CD8-positive, alpha-beta memory T cell (primary cell): ENCODE results near the gene ARF6. TPM values are rescaled to one million over a fixed set of nuclear protein-coding genes. Genes with fewer than 3 reads are reported as not detected.
"Not testable (repeated sequence)": the region's sequence is repeated elsewhere in the genome, so short reads cannot be mapped to it uniquely, and the experiment has no call there.

Experiments used
- CTCF ChIA-PET: fragments of 350-600 bp; sonication (Branson Sonifier 250); formaldehyde crosslinking; loops from one replicate; lab custom pipeline; 2021; ENCODE audit warnings: antibody characterized with exemption; lab: Charles Lee
- POLR2A ChIA-PET: fragments of 350-600 bp; sonication (Branson Sonifier 250); formaldehyde crosslinking; loops from one replicate; lab custom pipeline; 2021; ENCODE audit warnings: antibody characterized with exemption; lab: Charles Lee
- DNase-seq, 5 donors: peaks; one replicate each; pipeline versions ENCODE4 v3.0.0 to v3.0.0-alpha.2; 2020 to 2022; ENCODE audit warnings: mixed read lengths in 1 of 5
- H3K27ac ChIP-seq: one replicate; pipeline ENCODE4 v1.7.0; 2013; ENCODE audit warnings: low read depth, mild to moderate bottlenecking, low read length, moderate library complexity
- H3K27me3 ChIP-seq: 2 replicates; pipeline ENCODE4 v1.7.0; 2013; ENCODE audit warnings: low read length, mild to moderate bottlenecking; ENCODE audit not compliant: insufficient read depth, poor library complexity, severe bottlenecking
- H3K36me3 ChIP-seq: 2 replicates; pipeline ENCODE4 v1.7.0; 2013; ENCODE audit warnings: mild to moderate bottlenecking, low read length, moderate library complexity; ENCODE audit not compliant: insufficient read depth
- H3K4me1 ChIP-seq: 2 replicates; pipeline ENCODE4 v1.7.0; 2013; ENCODE audit warnings: mild to moderate bottlenecking, low read length, moderate library complexity; ENCODE audit not compliant: insufficient read depth
- H3K4me3 ChIP-seq: 2 replicates; pipeline ENCODE4 v1.7.0; 2013; ENCODE audit warnings: mild to moderate bottlenecking, low read length
- H3K9me3 ChIP-seq: 2 replicates; pipeline ENCODE4 v1.7.0; 2013; ENCODE audit warnings: mild to moderate bottlenecking, low read length
- H3K27ac Mint-ChIP-seq, 8 donors: one replicate each; pipeline ENCODE4 v1.8.0; 2020 to 2021; ENCODE audit warnings: mixed read lengths in 8 of 8, mild to moderate bottlenecking in 6 of 8, inconsistent platforms in 3 of 8, moderate library complexity in 3 of 8
- H3K27me3 Mint-ChIP-seq, 2 donors: one replicate each; pipeline ENCODE4 v1.8.0; 2020 to 2021; ENCODE audit warnings: mixed read lengths in 2 of 2, mild to moderate bottlenecking in 1 of 2, moderate library complexity in 1 of 2
- H3K36me3 Mint-ChIP-seq, 3 donors: one replicate each; pipeline ENCODE4 v1.8.0; 2020 to 2021; ENCODE audit warnings: mixed read lengths in 3 of 3, inconsistent platforms in 1 of 3, mild to moderate bottlenecking in 1 of 3
- H3K4me1 Mint-ChIP-seq, 3 donors: one replicate each; pipeline ENCODE4 v1.8.0; 2020 to 2021; ENCODE audit warnings: mixed read lengths in 3 of 3, inconsistent platforms in 1 of 3, mild to moderate bottlenecking in 1 of 3
- H3K4me3 Mint-ChIP-seq, 7 donors: one replicate each; pipeline ENCODE4 v1.8.0; 2020 to 2021; ENCODE audit warnings: mixed read lengths in 7 of 7, mild to moderate bottlenecking in 6 of 7, moderate library complexity in 4 of 7, inconsistent platforms in 2 of 7
- H3K9me3 Mint-ChIP-seq, 5 donors: one replicate each; pipeline ENCODE4 v1.8.0; 2020 to 2022; ENCODE audit warnings: mixed read lengths in 5 of 5, mild to moderate bottlenecking in 3 of 5, moderate library complexity in 2 of 5, inconsistent platforms in 1 of 5
- polyA plus RNA-seq: library from polyadenylated mRNA; unstranded; fragments of 300-500 nt; fragmentation: Illumina TruSeq; gene quantifications from one replicate; pipeline ENCODE4 v1.2.3, GENCODE V29; 2021
- total RNA-seq, 2 experiments: library from RNA; stranded (reverse); gene quantifications; one replicate each; pipeline ENCODE4 v1.2.3, GENCODE V29; 2021

The ARF6 gene
- total and polyA plus RNA-seq, 3 experiments from 2014 or later = 168 to 174 (median 168) TPM

DNA sequence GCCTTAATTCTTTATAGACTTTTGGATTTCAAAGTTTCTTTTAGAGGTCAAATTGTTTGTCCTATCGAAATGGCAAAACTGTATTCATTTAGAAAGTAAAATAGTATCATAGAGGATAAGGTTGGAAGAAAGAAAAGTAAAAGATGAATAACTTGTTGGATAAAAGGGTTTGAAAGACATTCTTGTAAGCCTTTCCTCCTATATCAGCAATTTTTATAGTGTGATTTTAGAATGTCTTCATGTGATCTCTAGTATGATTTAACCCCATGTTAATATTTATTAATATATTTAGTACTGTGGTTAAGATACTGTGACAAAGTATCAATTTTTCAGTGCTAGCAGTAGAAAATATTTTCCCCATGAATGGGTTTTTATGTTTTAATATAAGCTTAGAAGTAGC is 4.5 kb downstream of the ARF6 start:
- ChIA-PET CTCF (interaction anchor here (1.0 kb wide), 1 partner anchor 43 kb away, joined by 3 read pairs; no protein-coding TSS in a partner anchor), POLR2A (interaction anchor here (0.7 kb wide), 1 partner anchor 102 kb away, joined by 4 read pairs; no protein-coding TSS in a partner anchor)
- H3K4me3 Mint-ChIP-seq = peak overlapping the region; percentile 81 to 100 (median 92)
- H3K36me3 Mint-ChIP-seq = peaks cover 15 to 45% (median 27%) of the 10 kb centered on the region in 3 donors
- no peaks in the 10 kb centered on the region for H3K9me3 Mint-ChIP-seq
- Histone ChIP-seq H3K36me3 (peaks cover 17% of the 10 kb centered on the region), H3K4me3 (peak overlapping the region; percentile 30), H3K27me3 (no peaks in the 10 kb centered on the region), H3K27ac (peak overlapping the region; percentile 43), H3K9me3 (no peaks in the 10 kb centered on the region), H3K4me1 (peaks cover 40% of the 10 kb centered on the region)
- H3K27me3 Mint-ChIP-seq = no peaks in the 10 kb centered on the region
- peak overlapping the region; percentile 55 to 99 (median 87) for H3K27ac Mint-ChIP-seq
- peaks cover 40 to 62% (median 54%) of the 10 kb centered on the region in 3 donors for H3K4me1 Mint-ChIP-seq
- DNase-seq = no peak

DNA sequence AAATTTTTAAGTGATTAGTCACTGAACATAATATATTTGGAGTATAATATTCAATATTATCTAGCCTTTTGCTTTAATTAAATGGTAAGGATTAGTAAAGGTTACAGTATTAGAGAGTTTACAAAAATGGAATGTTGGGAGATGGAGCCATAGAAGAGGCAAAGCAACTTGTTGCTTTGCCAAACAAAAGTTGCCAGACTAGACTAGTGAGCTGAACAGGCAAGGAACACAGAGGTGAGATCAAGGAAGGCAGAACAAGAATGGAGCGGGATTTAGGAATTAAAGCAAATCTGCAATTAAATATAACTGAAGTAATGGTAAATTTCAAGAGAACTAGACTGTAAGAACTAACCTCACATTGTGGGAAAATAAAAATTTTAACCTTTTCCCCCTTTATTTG is 5.1 kb downstream of the ARF6 start:
- no peak for DNase-seq
- H3K9me3 Mint-ChIP-seq = no peaks in the 10 kb centered on the region
- no peaks in the 10 kb centered on the region for H3K27me3 Mint-ChIP-seq
- peak overlapping the region; percentile 84 to 99 (median 92) for H3K27ac Mint-ChIP-seq
- peaks cover 15 to 41% (median 27%) of the 10 kb centered on the region in 3 donors for H3K36me3 Mint-ChIP-seq
- ChIA-PET CTCF (interaction anchor here (1.0 kb wide), 1 partner anchor 43 kb away, joined by 3 read pairs; no protein-coding TSS in a partner anchor), POLR2A (interaction anchor here (0.7 kb wide), 1 partner anchor 101 kb away, joined by 4 read pairs; no protein-coding TSS in a partner anchor)
- H3K9me3 ChIP-seq = no peaks in the 10 kb centered on the region
- peaks cover 40 to 62% (median 54%) of the 10 kb centered on the region in 3 donors for H3K4me1 Mint-ChIP-seq
- H3K27ac ChIP-seq = peak overlapping the region; percentile 43
- peaks cover 40% of the 10 kb centered on the region for H3K4me1 ChIP-seq
- H3K36me3 ChIP-seq = peaks cover 17% of the 10 kb centered on the region
- H3K4me3 Mint-ChIP-seq = peak overlapping the region; percentile 68 to 93 (median 82)
- H3K27me3 ChIP-seq = no peaks in the 10 kb centered on the region
- H3K4me3 ChIP-seq = no peak overlapping the region

DNA sequence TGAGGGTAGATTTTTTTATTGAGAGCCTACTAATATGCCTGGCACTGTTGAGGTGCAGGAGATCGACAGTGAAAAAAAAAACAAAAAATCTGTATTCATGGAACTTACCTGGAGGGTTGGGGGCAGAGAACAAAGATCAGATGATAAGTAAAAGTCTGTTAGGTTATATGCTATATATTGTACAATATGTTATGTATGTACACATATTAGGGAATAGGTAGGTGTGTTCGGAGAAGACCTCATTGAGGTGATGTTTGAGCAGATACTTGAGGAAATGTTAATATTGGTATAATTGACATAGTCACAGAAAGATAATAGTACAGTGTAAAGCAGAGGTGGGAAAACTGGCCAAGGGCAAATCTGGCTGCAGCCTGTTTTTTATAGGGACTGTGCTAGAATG is 5.6 kb downstream of the ARF6 start:
- no peaks in the 10 kb centered on the region for H3K9me3 ChIP-seq
- Mint-ChIP-seq H3K36me3 (peaks cover 15 to 37% (median 27%) of the 10 kb centered on the region in 3 donors), H3K27me3 (no peaks in the 10 kb centered on the region), H3K27ac (peak overlapping the region; percentile 84 to 99 (median 92)), H3K4me3 (peak overlapping the region; percentile 68 to 93 (median 82)), H3K4me1 (peaks cover 42 to 62% (median 54%) of the 10 kb centered on the region in 3 donors), H3K9me3 (no peaks in the 10 kb centered on the region)
- H3K36me3 ChIP-seq = peaks cover 17% of the 10 kb centered on the region
- DNase-seq = no peak
- H3K27me3 ChIP-seq = no peaks in the 10 kb centered on the region
- peak overlapping the region; percentile 52 for H3K27ac ChIP-seq
- peak overlapping the region; percentile 16 for H3K4me3 ChIP-seq
- CTCF ChIA-PET = interaction anchor here (1.0 to 2.1 kb wide), 2 partner anchors 20 to 42 kb away, joined by 3 to 4 read pairs; no protein-coding TSS in a partner anchor
- POLR2A ChIA-PET = interaction anchor here (0.7 to 0.9 kb wide), 2 partner anchors 105 to 164 kb away, joined by 4 read pairs; no protein-coding TSS in a partner anchor
- peaks cover 40% of the 10 kb centered on the region for H3K4me1 ChIP-seq

DNA sequence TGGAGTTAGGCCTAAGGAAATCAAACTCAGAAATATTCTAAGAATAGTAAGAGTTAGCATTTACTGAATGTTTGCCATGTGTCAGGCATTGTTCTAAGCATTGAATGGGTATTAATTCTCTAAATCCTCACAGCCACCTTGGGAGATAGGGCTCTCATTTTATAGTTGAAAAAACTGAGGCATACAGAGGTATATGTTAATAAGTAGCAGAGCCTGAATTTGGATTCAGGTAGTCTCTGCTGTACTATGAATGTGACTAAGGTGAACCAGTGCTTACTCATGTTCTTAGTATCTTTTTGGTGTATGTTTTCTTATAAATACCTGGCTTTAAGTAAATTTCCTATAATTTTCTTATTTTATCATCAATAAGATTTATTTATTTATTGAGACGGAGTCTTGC is 8.1 kb downstream of the ARF6 start:
- Histone ChIP-seq H3K27me3 (no peaks in the 10 kb centered on the region), H3K4me1 (peaks cover 33% of the 10 kb centered on the region), H3K27ac (no peak overlapping the region), H3K4me3 (no peak overlapping the region), H3K9me3 (no peaks in the 10 kb centered on the region), H3K36me3 (peaks cover under 1% of the 10 kb centered on the region)
- peaks cover 34 to 50% (median 47%) of the 10 kb centered on the region in 3 donors for H3K4me1 Mint-ChIP-seq
- H3K27ac Mint-ChIP-seq = peak overlapping the region in 2 of 8 donors; percentile 6 to 19
- POLR2A ChIA-PET = no interaction called here
- no peaks in the 10 kb centered on the region for H3K27me3 Mint-ChIP-seq
- DNase-seq = no peak
- no peaks in the 10 kb centered on the region for H3K9me3 Mint-ChIP-seq
- CTCF ChIA-PET = no interaction called here
- no peak overlapping the region for H3K4me3 Mint-ChIP-seq
- peaks cover 3 to 14% (median 6%) of the 10 kb centered on the region in 3 donors for H3K36me3 Mint-ChIP-seq

DNA sequence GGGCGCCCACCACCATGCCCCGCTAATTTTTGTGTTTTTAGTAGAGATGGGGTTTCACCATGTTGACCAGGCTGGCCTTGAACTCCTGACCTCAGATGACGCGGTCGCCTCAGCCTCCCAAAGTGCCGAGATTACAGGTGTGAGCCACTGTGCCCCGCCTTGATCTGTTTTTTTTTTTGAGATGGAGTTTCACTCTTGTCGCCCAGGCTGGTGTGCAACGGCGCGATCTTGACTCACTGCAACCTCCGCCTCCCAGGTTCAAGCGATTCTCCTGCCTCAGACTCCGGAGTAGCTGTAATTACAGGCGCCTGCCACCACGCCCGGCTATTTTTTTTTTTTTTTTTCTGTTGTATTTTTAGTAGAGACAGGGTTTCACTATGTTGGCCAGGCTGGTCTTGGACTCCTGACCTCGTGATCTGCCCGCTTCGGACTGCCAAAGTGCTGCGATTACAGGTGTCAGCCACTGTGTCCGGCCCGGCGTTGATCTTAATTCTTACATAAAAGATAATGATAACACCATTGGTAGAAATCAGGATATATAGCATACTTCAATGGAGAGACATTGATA is 9.9 kb downstream of the ARF6 start:
- not testable (repeated sequence) for DNase-seq, H3K9me3 Mint-ChIP-seq, H3K27me3 Mint-ChIP-seq, H3K4me3 ChIP-seq, H3K36me3 Mint-ChIP-seq, H3K27me3 ChIP-seq, H3K4me3 Mint-ChIP-seq, H3K27ac ChIP-seq, H3K9me3 ChIP-seq, H3K36me3 ChIP-seq
- ChIA-PET POLR2A (interaction anchor here (0.6 to 0.7 kb wide), 2 partner anchors 290 to 464 kb away, joined by 4 to 5 read pairs; no protein-coding TSS in a partner anchor), CTCF (interaction anchor here (0.6 kb wide), 1 partner anchor 68 kb away, joined by 3 read pairs; no protein-coding TSS in a partner anchor)
- H3K27ac Mint-ChIP-seq = peak overlapping the region in 3 of 8 donors; percentile 38 to 65 (median 47)
- peaks cover 35 to 46% (median 44%) of the 10 kb centered on the region in 3 donors for H3K4me1 Mint-ChIP-seq
- H3K4me1 ChIP-seq = peaks cover 28% of the 10 kb centered on the region

DNA sequence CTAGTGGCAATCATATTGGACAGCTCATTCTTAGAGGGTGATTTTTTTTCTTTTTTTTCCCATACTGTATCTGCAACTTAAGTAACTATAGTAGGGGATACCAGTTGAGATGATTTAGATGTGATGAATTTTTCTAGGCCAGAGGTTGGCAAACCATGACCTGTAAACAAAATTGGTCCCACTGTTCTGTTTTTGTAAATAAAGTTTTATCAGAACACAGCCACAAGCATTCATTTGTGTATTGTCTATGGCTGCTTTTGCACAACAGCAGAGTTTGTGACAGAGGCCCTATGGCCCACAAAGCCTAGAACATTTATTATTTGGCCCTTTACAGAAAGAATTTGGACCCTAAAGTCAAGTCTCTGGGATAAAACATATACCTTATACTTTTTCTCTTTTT is 11.4 kb downstream of the ARF6 start:
- no peaks in the 10 kb centered on the region for H3K27me3 Mint-ChIP-seq
- Histone ChIP-seq H3K36me3 (no peaks in the 10 kb centered on the region), H3K27ac (no peak overlapping the region), H3K9me3 (no peaks in the 10 kb centered on the region), H3K4me1 (peaks cover 21% of the 10 kb centered on the region), H3K4me3 (no peak overlapping the region), H3K27me3 (no peaks in the 10 kb centered on the region)
- H3K36me3 Mint-ChIP-seq = peaks cover 0 to 3% (median 1%) of the 10 kb centered on the region in 3 donors
- ChIA-PET CTCF (interaction anchor here (0.7 kb wide), 1 partner anchor 39 kb away, joined by 5 read pairs; no protein-coding TSS in a partner anchor), POLR2A (interaction anchor here (0.5 to 0.7 kb wide), 3 partner anchors 65 to 96 kb away, joined by 3 read pairs; no protein-coding TSS in a partner anchor)
- peak overlapping the region in 3 of 8 donors; percentile 31 to 70 (median 57) for H3K27ac Mint-ChIP-seq
- no peak for DNase-seq
- no peak overlapping the region for H3K4me3 Mint-ChIP-seq
- no peaks in the 10 kb centered on the region for H3K9me3 Mint-ChIP-seq
- H3K4me1 Mint-ChIP-seq = peaks cover 25 to 38% (median 36%) of the 10 kb centered on the region in 3 donors

DNA sequence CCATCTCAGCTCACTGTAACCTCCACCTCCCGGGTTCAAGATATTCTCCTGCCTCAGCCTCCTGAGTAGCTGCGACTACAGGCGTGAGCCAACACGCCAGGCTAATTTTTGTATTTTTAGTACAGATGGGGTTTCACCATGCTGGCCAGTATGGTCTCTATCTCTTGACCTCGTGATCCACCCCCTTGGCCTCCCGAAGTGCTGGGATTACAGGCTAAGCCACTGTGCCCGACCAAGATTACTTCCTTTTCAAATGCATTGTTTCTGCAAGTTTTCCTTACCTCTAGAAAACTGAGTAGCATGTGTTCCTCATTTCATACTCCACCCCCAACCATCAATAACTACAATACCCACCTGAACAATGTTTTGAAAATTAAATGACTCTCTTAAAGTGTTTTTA is 13.1 kb downstream of the ARF6 start:
- peaks cover 24 to 33% (median 27%) of the 10 kb centered on the region in 3 donors for H3K4me1 Mint-ChIP-seq
- DNase-seq = no peak
- no peak overlapping the region for H3K4me3 Mint-ChIP-seq
- Histone ChIP-seq H3K27me3 (no peaks in the 10 kb centered on the region), H3K9me3 (no peaks in the 10 kb centered on the region), H3K4me1 (peaks cover 17% of the 10 kb centered on the region), H3K27ac (no peak overlapping the region), H3K4me3 (no peak overlapping the region), H3K36me3 (no peaks in the 10 kb centered on the region)
- H3K9me3 Mint-ChIP-seq = no peaks in the 10 kb centered on the region
- CTCF ChIA-PET = interaction anchor here (1.1 to 2.1 kb wide), 3 partner anchors 10 to 97 kb away, joined by 3 to 5 read pairs (median 3); no protein-coding TSS in a partner anchor
- POLR2A ChIA-PET = interaction anchor here (0.6 to 1.0 kb wide), 2 partner anchors 38 to 180 kb away, joined by 3 to 4 read pairs; no protein-coding TSS in a partner anchor
- H3K36me3 Mint-ChIP-seq = peaks cover 0 to 3% (median 1%) of the 10 kb centered on the region in 3 donors
- peak overlapping the region in 1 of 8 donors; percentile 43 for H3K27ac Mint-ChIP-seq
- H3K27me3 Mint-ChIP-seq = no peaks in the 10 kb centered on the region
